ENCODE data around the gene ZBTB21.
"Not testable (repeated sequence)": the region's sequence is repeated elsewhere in the genome, so short reads cannot be mapped to it uniquely, and the experiment has no call there.

Gene ZBTB21

DNA sequence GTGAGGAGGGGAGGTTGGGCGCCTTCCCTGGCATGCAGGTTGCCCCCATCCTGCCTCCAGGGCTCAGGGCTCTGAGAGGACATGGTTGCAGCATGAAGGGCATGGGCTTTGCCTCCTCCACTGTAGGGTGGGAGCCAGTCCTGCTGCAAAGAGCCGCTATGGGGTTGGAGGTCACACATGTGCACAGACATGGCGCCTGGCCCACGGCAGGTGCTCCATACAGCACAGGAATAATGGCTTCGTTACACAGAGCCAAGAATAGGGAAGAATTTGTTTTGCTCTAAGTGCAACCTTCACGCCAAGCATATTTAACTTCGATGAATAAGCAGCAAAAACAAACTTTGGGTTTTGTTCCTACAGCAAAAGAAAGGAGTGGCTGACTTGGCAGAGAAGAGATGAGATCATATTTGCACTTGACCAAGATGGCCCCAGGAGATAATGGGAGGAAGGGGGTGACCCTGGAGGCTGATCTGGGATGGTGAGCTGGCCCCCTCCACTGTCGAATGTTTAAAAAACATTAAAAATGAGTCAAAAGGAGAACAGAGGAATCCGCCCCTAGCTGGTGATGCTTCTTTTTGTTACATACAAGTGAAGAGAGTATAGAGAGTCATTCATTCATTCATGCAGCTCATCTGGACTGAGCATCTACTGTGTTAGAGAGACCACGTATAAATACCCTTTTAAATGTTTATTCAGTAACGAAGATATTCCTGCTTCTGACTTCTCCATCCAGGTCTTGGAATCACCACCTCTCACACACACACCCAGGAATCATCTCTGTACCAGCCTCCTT is 43.9 kb downstream of the ZBTB21 start:
- DNase-seq = no peak

- DNase-seq = no peak
Observed at GRCh38 chr21:41965461-41966013, 44.6 kb downstream of the ZBTB21 start.

DNA sequence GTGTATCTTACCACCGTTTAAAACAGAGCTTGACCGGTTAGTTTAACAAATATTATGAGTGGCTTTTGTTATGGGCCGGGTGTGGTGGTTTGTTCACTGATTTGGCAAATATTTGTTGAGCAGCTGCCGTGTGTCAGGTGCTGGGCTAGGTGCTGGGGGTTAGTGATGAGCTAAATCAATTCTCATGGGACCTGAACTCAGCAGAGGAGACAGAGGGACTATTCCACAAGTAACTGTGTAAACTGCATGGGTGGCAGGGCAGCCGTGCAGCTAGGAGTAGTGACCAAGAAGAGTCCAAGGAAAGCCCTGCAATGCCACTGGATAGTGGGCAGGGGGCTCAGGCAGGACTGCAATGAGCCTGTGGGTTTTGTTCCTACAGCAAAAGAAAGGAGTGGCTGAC is 45.1 kb downstream of the ZBTB21 start:
- DNase-seq = no peak

- no peak for DNase-seq
Observed at GRCh38 chr21:41964171-41964570, 46.0 kb downstream of the ZBTB21 start.

DNA sequence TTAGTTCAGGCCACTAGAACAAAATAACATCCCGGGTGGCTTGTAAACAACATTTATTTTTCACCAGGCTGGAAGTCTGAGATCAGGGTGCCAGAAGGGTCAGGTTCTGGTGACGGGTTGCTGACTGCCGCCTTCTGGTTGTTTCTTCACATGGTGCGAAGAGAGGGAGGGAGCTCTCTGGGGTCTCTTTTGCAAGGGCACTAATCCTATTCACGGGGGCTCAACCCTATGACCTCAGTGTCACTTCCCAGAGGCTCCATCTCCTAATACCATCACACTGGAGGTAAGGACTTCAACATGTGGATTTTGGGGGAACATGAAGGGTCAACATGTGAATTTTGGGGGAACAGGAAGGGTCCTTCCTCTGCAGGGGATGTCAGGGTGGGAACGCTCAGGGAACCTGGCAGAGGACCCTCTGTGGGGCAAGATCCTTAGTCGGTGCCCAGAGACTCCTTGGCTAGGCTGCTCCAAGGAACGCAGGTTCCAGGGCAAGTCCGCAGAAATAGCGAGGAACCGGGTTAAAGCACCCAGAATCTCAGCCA is 47.7 kb downstream of the ZBTB21 start:
- no peak for DNase-seq

- DNase-seq = no peak
Observed at GRCh38 chr21:41961753-41962152, 48.4 kb downstream of the ZBTB21 start.

DNA sequence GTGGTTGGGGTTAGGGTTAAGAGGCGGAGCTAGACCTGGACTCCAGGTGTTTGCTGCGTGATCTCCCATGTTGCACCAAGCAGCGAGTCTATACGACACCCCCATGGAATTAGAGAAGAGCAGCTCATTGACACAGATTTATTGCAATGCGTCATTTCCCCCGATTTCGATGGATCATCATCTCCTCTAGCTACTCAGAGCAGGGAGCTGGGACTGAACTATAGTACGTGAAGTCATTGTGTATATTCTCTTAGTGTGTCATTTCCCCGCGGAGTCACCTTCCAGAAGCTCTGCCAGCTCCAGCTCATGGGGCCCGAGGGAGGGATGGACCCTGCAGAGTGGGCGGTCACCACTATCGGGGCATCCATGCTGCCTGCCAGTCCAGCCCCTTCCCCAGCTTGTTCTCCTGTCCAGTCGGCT is 48.9 kb downstream of the ZBTB21 start:
- no peak for DNase-seq

DNA sequence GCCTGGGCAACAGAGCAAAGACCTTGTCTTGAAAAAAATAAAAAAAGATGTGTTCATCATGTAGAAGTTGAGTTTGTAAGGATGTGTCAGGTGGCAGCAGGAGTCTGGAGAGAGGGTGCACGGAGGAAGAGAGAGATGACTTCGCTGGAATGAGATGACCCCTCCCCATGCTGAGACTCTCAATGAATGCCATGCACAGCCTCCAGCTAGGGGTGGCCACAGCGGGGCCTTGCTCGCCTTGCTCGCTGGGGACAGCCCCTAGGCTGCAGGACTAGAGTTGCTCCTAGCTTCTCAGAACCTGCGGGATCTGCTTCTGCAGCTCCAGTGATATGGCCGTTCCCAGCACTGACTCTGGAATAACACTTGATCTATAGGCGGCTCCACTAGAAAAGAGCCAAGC is 49.8 kb downstream of the ZBTB21 start:
- DNase-seq = no peak

- not testable (repeated sequence) for DNase-seq
Observed at GRCh38 chr21:41959697-41960096, 50.5 kb downstream of the ZBTB21 start.

DNA sequence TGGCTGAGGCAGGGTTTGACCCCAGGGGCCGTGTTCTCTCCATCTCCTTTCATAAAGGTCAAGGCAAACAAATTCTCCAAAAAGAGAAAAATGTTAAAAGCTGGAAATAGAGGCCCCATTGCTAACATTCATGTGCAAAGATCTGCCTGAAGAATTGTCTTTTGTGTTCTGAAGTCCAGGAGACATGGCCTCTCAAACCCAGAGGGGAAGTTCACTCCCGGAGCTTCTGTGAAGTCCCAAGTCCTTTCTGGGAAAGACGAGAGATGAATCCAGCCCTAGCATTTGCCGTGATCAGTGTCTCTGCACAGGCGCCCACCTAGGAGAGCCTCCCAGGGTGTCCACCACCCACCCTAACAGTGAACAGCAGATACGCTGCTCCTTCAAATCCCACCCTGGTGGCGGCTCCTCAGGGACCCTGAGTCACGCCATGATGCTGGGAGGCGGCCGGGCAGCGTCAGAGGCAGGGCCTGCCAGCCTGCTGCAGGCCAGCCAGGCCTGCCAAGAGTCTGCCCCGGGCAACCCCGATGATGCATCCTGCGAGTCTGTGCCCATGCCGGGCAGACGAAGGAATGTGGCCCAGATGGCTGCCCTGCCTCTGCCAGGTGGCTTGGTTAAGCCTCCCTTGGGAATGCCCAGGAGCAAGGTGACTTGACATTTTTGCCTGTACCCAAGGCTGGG is 51.1 kb downstream of the ZBTB21 start:
- no peak for DNase-seq

DNA sequence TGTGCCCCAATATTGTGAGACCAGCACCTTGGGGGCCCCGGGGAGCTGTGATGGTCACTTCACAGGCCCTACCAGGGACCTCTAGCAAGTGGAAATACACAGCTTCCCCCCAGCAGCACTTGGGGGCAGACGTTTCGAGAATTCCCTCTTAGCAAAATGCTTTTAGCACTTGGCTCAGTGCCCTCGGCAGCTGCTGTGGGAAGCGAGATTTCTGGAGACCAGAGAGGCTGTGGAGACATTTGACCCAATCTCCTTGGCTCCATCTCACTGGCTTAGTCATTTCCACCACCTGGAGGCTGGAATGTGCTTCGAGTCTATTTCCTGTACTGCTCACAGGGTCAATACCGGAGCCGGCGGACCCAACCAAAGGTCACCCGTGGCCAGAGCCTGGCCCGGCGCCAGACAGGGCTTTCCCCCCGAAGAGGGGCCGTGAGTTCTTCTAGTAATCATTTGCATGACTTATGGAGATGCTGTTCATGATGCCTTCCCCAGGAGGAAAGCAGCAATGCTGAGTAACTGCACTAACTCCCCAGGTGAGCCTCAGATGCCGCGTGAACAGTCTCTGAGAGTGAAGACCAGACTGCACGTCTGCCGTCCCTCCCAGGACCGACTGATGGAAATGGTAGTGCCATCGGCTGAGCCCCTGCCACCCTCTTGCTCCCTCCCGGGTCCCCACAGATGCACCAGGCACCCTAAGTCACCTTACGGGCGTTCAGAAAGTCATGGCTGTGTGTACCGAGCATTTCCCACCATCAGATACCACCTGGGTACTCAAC is 52.0 kb downstream of the ZBTB21 start:
- DNase-seq = no peak

DNA sequence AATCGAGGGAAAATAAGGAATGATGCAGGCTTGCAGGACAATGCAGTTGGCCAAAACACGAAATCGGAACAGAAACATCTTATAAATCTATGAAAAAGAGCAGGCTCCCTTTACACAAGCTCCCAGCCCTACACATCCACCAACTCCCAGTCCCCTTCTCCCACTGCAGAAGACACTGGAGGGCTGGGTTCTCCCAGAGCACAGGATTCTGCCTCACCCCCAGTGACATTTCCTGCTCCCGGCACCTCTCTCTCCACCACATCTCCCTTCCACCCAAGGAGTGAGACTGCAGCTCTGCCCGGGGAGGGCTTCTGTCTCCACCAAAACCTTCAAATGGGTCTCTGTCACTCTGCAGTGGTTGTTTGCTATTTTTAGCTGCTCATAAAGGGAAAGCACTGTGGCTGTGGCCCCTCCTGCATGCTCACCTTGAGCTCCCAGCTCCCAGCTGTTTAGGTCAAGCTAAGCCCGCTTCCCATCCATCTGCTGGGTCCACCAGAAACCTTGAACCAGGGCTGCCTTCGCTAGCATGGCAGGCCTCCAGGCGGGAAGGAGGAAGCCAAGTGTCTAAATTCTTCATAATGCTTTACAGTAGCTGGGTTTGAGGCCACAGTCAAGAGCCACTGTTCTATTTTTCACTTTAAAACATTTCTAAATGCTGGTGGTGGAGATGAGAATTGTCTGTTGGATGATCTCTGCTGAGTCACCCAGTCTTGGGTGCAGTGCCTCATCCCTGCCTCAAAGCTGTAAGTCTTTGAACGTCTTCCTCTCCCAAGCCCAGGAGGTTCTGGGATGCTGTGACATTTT is 53.0 kb downstream of the ZBTB21 start:
- DNase-seq = no peak

- DNase-seq = no peak
Observed at GRCh38 chr21:41955516-41955915, 54.6 kb downstream of the ZBTB21 start.

DNA sequence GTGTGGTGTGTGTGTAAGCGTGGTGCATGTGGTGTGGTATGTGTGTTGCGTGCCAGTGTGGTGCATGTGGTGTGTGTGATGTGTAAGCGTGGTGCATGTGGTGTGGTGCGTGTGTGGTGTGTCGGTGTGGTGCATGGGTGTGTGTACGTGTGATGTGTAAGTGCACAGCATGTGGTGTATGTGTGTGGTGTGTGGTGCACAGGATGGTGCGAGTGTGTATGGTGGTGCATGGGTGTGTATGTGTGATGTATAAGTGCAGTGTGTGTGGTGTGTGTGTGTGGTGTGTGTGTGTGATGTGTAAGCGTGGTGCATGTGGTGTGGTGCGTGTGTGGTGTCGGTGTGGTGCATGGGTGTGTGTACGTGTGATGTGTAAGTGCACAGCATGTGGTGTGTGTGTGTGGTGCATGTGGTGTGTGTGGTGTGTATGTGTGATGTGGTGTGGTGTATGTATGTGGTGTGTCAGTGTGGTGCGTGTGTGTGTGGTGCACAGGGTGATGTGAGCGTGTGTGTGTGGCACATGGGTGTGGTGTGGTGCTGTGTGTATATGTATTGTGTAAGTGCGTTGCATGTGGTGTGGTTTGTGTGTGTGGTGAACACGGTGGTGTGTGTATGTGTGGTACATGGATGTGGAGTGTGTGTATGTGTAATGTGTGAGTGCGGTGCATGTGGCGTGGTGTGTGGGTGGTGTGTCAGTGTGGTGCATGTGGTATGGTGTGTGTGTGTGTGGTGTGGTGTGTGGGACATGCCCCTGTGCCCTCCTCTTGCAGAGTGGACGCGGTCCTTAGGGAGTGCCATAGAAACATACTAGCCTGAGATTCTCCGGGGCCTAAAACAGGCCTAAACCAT is 55.3 kb downstream of the ZBTB21 start:
- no peak for DNase-seq

GRCh38 chr21:41953831-41954653 is 56.1 kb downstream of the ZBTB21 start, which contains the start of gene C2CD2:
TSS of gene C2CD2 (minus strand) at chr21:41954018. CDS start at chr21:41953648, 370 bp downstream.
- DNase-seq = peak; percentile 5

DNA sequence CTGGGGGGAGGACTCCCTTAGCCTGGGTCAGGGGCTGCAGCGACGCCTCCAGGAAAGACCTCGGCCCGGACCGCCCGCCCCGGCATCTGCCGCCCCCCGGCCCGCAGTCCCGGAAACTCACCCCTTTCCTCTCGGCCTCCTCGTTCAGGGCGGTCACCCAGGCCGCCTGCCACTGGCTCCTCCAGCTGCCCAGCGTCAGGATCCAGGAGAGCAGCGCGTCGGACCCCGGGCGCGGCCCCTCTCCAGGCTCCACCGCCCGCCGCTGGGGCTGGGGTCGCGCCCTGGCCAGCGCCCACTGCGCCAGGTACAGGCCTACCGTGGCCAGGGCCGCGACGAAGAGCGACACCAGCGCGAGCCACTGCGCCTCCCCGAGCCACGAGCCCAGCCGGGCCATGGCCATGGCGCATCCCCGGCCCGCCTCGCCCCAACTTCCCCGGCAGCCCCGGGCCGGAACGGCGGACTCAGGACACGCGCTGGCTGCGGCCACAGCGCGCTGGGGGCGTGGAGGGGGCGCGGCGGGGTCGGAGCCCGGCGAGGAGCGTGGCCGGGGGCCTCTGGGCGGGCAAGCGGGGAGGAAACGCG is 56.8 kb downstream of the ZBTB21 start:
- DNase-seq = no peak

DNA sequence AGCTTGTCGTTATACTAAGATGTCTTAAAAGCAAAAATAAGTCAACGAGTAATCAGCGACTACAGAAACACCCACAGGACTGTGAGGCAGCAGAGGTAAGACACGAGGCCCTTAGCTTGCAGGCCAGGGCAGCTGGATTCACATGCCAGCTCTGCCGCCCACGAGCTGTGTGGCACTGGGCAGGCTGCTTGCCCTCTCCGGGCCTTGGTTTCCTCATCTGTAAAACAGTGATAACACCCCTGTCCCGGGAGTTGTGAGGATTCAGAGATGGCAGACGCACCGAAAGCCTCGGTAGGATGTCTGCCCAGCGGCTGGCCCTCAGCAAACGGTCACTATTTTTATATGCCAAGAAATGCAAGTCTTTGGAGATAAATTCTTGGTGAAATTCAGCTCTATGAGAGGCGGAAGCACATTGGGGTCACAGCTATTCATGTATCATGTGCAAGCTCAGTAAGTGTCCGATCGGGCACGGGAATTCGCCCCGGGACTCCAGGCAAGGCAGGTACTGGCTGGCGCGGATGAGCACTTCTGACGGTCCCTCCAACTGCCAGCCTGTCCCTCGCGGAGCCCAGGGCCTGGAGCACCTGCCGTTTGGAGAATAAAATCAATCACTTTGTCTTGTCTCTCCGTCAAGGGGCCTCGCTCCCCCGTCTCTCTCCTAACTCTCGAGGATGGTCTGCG is 57.5 kb downstream of the ZBTB21 start:
- no peak for DNase-seq

GRCh38 chr21:41951876-41952567 is 58.1 kb downstream of the ZBTB21 start:
- DNase-seq = no peak

DNA sequence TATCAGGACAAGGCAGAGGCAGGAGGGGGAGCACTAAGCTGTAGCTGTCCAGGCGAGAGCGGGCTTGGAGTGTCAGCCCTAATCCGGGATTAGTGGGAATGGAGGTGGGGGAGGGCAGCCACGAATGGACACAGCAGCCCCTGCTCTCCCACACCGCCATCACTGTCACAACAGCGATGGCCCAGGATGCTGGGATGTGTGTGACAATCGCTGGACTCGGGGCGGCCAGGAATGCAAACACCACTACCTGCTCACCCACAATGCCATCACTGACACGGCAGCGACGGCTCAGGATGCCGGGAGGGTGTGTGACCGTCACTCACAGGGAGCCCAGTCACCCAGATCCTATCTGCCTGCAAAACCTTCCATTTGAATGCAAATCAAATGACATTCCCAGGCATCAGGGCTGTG is 59.2 kb downstream of the ZBTB21 start:
- DNase-seq = no peak

Measured in activated CD4-positive, alpha-beta T cell treated with anti-CD3 and anti-CD28 coated beads, Interleukin-2, amount 50 U/mL, for 16 hours (primary cell).